Ascending aorta (tissue), 2 donors: ENCODE data around the gene R3HDM4. TPM values are rescaled to one million over a fixed set of nuclear protein-coding genes. Genes with fewer than 3 reads are reported as not detected.

Experiments used
- DNase-seq, 2 donors: peaks; one replicate each; pipeline ENCODE4 v3.0.0-alpha.2; 2019; ENCODE audit warnings: low spot score in 2 of 2
- H3K27ac ChIP-seq, 2 donors: fragments of 200-600 bp; sonication (generic); one replicate each; pipeline ENCODE4 v1.5.1; 2016 to 2017; ENCODE audit warnings: mild to moderate bottlenecking in 1 of 2
- H3K27me3 ChIP-seq: fragments of 200-600 bp; sonication (generic); one replicate; pipeline ENCODE4 v1.5.1; 2017
- H3K36me3 ChIP-seq, 2 donors: fragments of 200-600 bp; sonication (generic); one replicate each; pipeline ENCODE4 v1.5.1; 2016
- H3K4me1 ChIP-seq, 2 donors: fragments of 200-600 bp; sonication (generic); one replicate each; pipeline ENCODE4 v1.5.1; 2016 to 2017; ENCODE audit warnings: mild to moderate bottlenecking in 1 of 2
- H3K4me3 ChIP-seq, 2 donors: fragments of 200-600 bp; sonication (generic); one replicate each; pipeline ENCODE4 v1.5.1; 2016 to 2017; ENCODE audit warnings: mild to moderate bottlenecking in 1 of 2
- H3K9me3 ChIP-seq, 2 donors: fragments of 200-600 bp; sonication (generic); one replicate each; pipeline ENCODE4 v1.5.1; 2016
- intact Hi-C: fragments of 100-400 bp; cut with DNase I; formaldehyde crosslinking; loops from one replicate; pipeline ENCODE4 v1.15.1; 2023
- total RNA-seq: library from RNA; depleted of rRNA; stranded (reverse); fragments of >200 nt; gene quantifications from one replicate; pipeline ENCODE4 v1.1.0, GENCODE V29; 2016
- TF ChIP-seq, protein P1 (sequence below), 3 experiments: fragments of 200-600 bp in 2 of 3; fragments of 450-650 bp in 1 of 3; sonication (generic) in 2 of 3; IDR thresholded peaks; one replicate each; pipeline ENCODE4 v1.5.1; 2016 to 2019; ENCODE audit warnings: antibody characterized with exemption in 3 of 3, mild to moderate bottlenecking in 1 of 3, moderate library complexity in 1 of 3

R3HDM4 gene
- total RNA-seq, 1 donor from 2014 or later: 81.5 TPM

DNA sequence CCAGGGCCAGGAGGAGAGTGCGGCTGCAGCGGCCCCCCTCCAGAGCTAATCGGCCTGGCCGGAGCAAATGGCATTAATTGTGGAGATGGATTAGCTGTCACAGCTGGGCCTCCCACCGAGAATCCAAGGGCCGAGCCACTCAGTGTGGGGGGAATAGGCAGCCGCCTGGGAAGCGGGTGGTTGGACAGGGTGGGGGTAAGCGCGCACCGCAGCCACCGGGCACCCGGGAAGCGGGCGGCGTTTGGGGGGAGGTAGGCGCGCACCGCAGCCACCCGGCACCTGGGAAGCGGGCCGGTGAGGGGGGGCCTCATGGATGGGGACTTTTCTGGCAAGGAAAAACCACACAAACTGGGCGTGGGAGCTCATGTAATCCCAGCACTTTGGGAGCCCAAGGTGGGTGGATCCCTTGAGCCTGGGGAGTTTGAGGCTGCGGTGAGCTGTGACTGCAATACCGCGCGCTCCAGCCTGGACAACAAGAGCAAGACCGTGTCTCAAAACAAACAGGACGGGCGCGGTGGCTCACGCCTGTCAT lies 9.7 kb downstream of the R3HDM4 start:
- Histone ChIP-seq H3K27ac (no peak overlapping the region), H3K36me3 (peaks cover 7 to 27% of the 10 kb centered on the region in 2 donors), H3K4me3 (no peak overlapping the region), H3K27me3 (no peaks in the 10 kb centered on the region), H3K4me1 (no peaks in the 10 kb centered on the region), H3K9me3 (no peaks in the 10 kb centered on the region)
- TF ChIP-seq, protein P1, sequence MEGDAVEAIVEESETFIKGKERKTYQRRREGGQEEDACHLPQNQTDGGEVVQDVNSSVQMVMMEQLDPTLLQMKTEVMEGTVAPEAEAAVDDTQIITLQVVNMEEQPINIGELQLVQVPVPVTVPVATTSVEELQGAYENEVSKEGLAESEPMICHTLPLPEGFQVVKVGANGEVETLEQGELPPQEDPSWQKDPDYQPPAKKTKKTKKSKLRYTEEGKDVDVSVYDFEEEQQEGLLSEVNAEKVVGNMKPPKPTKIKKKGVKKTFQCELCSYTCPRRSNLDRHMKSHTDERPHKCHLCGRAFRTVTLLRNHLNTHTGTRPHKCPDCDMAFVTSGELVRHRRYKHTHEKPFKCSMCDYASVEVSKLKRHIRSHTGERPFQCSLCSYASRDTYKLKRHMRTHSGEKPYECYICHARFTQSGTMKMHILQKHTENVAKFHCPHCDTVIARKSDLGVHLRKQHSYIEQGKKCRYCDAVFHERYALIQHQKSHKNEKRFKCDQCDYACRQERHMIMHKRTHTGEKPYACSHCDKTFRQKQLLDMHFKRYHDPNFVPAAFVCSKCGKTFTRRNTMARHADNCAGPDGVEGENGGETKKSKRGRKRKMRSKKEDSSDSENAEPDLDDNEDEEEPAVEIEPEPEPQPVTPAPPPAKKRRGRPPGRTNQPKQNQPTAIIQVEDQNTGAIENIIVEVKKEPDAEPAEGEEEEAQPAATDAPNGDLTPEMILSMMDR (IDR thresholded peaks at IDR 0.05): no peak
- intact Hi-C loops: no loop called here
- DNase-seq: no peak

DNA sequence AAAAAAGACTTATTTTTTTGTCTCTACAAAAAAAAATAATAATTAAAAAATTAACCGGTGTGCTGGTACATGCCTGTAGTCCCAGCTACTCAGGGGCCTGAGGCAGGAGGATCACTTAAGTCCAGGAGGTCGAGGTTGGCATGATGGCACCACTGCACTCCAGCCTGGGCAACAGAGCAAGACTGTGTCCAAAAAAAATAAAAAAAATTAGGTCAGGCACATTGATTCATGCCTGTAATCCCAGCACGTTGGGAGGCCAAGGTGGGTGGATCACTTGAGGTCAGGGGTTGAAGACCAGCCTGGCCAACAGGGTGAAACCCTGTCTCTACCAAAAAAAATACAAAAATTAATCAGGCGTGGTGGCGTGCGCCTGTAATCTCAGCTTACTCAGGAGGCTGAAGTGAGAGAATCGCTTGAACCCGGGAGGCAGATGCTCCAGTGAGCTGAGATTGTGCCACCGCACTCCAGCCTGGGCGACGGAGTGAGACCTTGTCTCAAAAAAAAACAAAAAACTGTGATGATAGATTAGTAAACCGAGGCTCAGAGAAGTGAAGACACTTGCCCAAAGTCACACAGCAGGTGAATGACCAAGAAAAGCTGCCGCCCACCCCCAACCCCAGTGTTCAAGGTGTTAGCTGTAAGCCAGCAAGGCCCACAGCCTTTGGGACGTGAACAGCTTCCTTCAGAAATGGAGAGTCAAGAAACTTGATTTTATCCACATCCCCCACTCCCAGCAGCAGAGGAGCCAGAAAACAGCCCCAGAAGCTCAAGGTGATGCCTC lies 10.4 kb downstream of the R3HDM4 start:
- H3K27ac ChIP-seq: no peak overlapping the region
- no peaks in the 10 kb centered on the region for H3K4me1 ChIP-seq
- no peak overlapping the region for H3K4me3 ChIP-seq
- H3K36me3 ChIP-seq: peaks cover 7 to 27% of the 10 kb centered on the region in 2 donors
- no peaks in the 10 kb centered on the region for H3K9me3 ChIP-seq
- TF ChIP-seq, protein P1 (IDR thresholded peaks at IDR 0.05): no peak
- intact Hi-C loops: no loop called here
- DNase-seq: no peak
- no peaks in the 10 kb centered on the region for H3K27me3 ChIP-seq

DNA sequence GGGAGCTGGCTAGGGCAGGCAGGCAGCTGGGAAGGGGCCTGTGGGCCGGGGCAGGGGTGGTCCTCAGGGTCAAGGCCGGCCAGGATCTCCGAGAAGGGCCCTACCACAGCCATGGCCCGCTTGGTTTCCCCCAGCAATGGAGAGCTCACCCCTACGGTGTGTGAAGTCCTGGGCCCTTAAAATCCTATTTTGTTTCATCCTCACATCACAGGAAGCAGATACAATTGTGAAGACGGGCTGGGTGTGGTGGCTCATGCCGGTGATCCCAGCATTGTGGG lies 11.0 kb downstream of the R3HDM4 start:
- no peaks in the 10 kb centered on the region for H3K9me3 ChIP-seq
- intact Hi-C loops: no loop called here
- H3K27ac ChIP-seq: no peak overlapping the region
- TF ChIP-seq, protein P1 (IDR thresholded peaks at IDR 0.05): no peak
- no peak overlapping the region for H3K4me3 ChIP-seq
- DNase-seq: no peak
- H3K36me3 ChIP-seq: peaks cover 7 to 31% of the 10 kb centered on the region in 2 donors
- H3K27me3 ChIP-seq: no peaks in the 10 kb centered on the region
- no peaks in the 10 kb centered on the region for H3K4me1 ChIP-seq

DNA sequence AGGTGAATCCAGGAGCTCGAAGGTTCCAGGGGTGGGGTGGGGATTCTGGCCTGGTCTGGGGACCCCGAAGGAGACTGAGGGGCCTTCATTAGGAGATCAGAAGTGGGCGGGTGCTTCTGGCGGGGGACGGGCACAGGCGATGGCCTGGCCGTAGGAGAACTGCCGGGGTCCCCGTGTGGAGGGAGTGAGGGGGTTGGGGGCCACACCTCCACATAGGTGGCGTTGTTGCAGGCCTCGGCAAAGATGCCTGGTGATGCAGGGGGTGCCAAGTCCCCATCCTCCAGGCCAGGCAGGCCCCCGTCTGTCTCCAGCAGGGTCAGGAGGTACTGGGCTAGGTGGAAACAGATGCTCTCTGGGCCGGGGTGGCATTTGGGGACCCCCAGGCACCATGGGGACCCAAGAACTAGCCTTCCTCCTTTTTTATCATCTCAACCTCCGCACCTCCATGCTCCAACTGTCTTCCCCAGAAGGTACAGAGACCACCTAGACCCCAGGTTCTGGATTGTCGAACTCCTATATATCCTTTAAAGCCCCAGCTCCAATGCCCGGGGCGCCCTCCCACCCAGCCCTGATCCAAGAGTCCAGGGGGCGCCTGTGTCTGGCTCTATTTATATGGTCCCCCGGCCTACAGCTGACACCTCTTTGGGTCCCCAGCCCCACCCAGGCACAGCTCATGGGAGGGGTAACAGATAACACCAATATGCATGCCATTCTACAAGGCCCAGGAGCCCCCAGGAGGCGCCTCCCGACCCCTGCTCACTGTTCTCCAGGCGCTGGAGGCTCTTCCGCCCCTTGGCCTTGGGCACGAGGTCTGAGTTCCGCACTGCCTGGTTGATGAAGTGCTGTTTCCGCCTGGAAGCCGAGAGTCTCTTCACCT lies 11.6 kb downstream of the R3HDM4 start:
- no peak overlapping the region for H3K27ac ChIP-seq

DNA sequence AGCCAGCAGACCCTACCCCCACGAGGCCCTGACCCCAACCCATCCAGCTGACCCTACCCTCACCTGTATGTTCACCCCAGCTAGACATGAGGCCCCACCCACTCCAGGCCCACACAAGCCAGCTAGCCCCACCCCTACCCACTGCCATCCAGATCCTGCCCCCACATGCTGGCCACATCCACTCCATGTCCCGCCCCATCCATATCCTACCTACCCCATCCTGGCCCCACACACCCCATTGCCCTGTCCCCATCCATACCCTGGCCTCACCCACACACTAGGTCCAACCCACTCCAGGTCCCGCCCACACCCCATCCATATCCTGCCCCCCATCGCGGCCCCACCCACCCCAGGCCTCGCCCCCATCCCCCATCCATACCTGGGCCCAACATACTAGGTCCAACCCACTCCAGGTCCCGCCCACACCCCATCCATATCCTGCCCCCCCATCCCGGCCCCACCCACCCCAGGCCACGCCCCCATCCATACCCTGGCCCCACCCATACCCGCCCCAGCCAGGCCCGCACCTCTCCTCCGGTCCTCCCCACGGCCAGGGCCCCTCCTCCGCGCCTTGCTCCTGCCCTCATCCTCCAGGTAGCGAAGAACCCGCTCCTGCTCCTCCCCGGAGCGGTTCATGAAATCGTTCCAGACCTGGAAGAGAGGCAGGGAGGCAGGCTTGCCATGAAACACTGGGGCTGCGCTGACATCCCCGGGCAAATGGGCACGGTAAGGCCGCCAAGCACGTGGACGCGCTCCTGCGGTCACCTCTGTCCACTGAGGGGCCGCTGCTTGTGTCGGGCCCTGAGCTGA lies 12.5 kb downstream of the R3HDM4 start:
- no peaks in the 10 kb centered on the region for H3K27me3 ChIP-seq
- H3K4me1 ChIP-seq: no peaks in the 10 kb centered on the region
- DNase-seq: no peak
- TF ChIP-seq, protein P1 (IDR thresholded peaks at IDR 0.05): no peak
- H3K4me3 ChIP-seq: no peak overlapping the region
- H3K9me3 ChIP-seq: no peaks in the 10 kb centered on the region
- intact Hi-C loops: no loop called here
- H3K27ac ChIP-seq: no peak overlapping the region
- peaks cover 7 to 31% of the 10 kb centered on the region in 2 donors for H3K36me3 ChIP-seq

More for the DNA sequence above, 11.6 kb downstream of the R3HDM4 start:
- Histone ChIP-seq H3K27me3 (no peaks in the 10 kb centered on the region), H3K4me3 (no peak overlapping the region), H3K4me1 (no peaks in the 10 kb centered on the region), H3K9me3 (no peaks in the 10 kb centered on the region), H3K36me3 (peaks cover 7 to 31% of the 10 kb centered on the region in 2 donors)
- intact Hi-C loops: no loop called here
- TF ChIP-seq, protein P1 (IDR thresholded peaks at IDR 0.05): no peak
- no peak for DNase-seq
